Hypothalamus (tissue), 51 donors: Measurements from ENCODE around the gene NTSR1.
A peak's percentile ranks its signal among the peaks of the same experiment; 100 is the strongest.

Experiments used
- DNase-seq, 51 donors: peaks; one replicate each; lab custom pipeline; 2025; lab: John Stamatoyannopoulos, UW

Gene NTSR1

GRCh38 chr20:62778601-62779416, 70.2 kb downstream of the NTSR1 start:
- no peak for DNase-seq

GRCh38 chr20:62779417-62779685, 70.7 kb downstream of the NTSR1 start:
- DNase-seq: no peak

- DNase-seq: no peak
These were observed 71.6 kb downstream of the NTSR1 start for GRCh38 chr20:62780204-62780603.

GRCh38 chr20:62780696-62781095, 72.1 kb downstream of the NTSR1 start:
- DNase-seq: no peak

- DNase-seq: no peak
These were observed 73.7 kb downstream of the NTSR1 start for GRCh38 chr20:62782149-62782892.

GRCh38 chr20:62782893-62783278, 74.2 kb downstream of the NTSR1 start:
- no peak for DNase-seq

- DNase-seq: no peak
These were observed 75.9 kb downstream of the NTSR1 start for GRCh38 chr20:62784497-62784896.

GRCh38 chr20:62785393-62785792, 76.8 kb downstream of the NTSR1 start:
- DNase-seq: no peak

GRCh38 chr20:62786157-62786556, 77.5 kb downstream of the NTSR1 start:
- DNase-seq: peak in 2 of 51 donors; percentile 17 to 20

GRCh38 chr20:62787321-62787720, 78.7 kb downstream of the NTSR1 start:
- DNase-seq: no peak

GRCh38 chr20:62787866-62788265, 79.2 kb downstream of the NTSR1 start:
- peak in 1 of 51 donors; percentile 15 for DNase-seq

GRCh38 chr20:62788607-62789006, 80.0 kb downstream of the NTSR1 start:
- DNase-seq: peak in 1 of 51 donors; percentile 15

- no peak for DNase-seq
These were observed 81.4 kb downstream of the NTSR1 start for GRCh38 chr20:62790075-62790474.

GRCh38 chr20:62791301-62792181, 82.9 kb downstream of the NTSR1 start:
- DNase-seq: peak in 49 of 51 donors; percentile 30 to 92 (median 80)

- no peak for DNase-seq
These were observed 83.7 kb downstream of the NTSR1 start for GRCh38 chr20:62792182-62792939.

GRCh38 chr20:62792940-62793756, 84.5 kb downstream of the NTSR1 start:
- DNase-seq: no peak

GRCh38 chr20:62793757-62794006, 85.0 kb downstream of the NTSR1 start:
- peak in 1 of 51 donors; percentile 81 for DNase-seq

GRCh38 chr20:62794007-62794724, 85.5 kb downstream of the NTSR1 start:
- DNase-seq: peak; percentile 30 to 98 (median 93)
